NOMO-1 treated with DMSO at 0.1 percent for 48 hours (cell line): ENCODE results near the gene CREB5.

Experiments
- DNase-seq: peaks from one replicate; lab custom pipeline; 2025; ENCODE audit not compliant: unreplicated experiment; lab: John Stamatoyannopoulos, UW

Gene CREB5

GRCh38 chr7:28873365-28873764 lies 461.0 kb downstream of the CREB5 start:
- DNase-seq: no peak

DNA sequence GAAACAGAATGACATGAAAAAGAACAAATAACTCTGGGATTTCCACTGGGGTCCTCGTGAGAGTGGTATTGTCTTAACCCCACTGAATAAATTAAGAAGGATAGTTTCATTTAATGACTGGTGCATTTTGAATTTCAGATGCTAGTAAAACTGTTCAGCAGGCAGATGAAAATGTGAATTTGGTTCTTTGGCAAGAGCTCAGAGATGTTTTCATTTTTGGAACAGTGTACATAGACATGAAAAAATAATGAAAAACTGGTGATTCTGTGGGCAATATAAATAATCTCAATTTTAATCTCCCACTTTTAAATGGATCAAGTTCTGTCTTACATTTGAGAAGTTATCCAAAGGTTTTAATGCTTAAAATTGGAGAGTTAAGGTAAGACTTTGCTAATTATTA lies 461.7 kb downstream of the CREB5 start:
- DNase-seq: no peak
